ENCODE data around the gene C12orf57. TPM values are rescaled to one million over a fixed set of nuclear protein-coding genes. Genes with fewer than 3 reads are reported as not detected.
"Not testable (repeated sequence)": the region's sequence is repeated elsewhere in the genome, so short reads cannot be mapped to it uniquely, and the experiment has no call there.

Gene C12orf57
- total RNA-seq, 1 donor from 2014 or later: 227 TPM

DNA sequence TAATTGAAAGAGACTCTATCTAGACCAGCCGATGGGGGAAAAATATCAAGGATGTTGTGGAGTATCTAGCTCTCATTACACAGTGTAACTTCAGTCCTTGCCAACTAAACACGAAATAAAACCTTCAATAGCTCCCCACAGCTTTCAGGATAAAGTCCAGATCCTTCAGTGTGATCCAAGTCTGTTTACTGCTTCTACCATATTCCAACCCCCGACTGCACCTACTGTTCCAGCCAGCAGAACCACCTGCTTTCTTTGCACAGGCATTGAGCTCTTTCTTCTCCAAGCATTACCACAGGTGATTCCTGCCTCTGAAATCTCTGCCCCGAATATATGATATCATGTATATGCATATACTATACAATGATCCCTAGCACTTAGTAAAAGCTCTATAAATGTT lies 41.4 kb upstream of the C12orf57 start:
- DNase-seq: no peak
- Histone ChIP-seq H3K27me3 (ENCODE audit: low read depth) (no peaks in the 10 kb centered on the region), H3K9me3 (replicated peaks) (no peaks in the 10 kb centered on the region), H3K4me1 (peaks cover 14% of the 10 kb centered on the region), H3K27ac (replicated peaks) (no peak overlapping the region), H3K36me3 (no peaks in the 10 kb centered on the region), H3K4me3 (no peak overlapping the region)
- TF ChIP-seq, protein P1, sequence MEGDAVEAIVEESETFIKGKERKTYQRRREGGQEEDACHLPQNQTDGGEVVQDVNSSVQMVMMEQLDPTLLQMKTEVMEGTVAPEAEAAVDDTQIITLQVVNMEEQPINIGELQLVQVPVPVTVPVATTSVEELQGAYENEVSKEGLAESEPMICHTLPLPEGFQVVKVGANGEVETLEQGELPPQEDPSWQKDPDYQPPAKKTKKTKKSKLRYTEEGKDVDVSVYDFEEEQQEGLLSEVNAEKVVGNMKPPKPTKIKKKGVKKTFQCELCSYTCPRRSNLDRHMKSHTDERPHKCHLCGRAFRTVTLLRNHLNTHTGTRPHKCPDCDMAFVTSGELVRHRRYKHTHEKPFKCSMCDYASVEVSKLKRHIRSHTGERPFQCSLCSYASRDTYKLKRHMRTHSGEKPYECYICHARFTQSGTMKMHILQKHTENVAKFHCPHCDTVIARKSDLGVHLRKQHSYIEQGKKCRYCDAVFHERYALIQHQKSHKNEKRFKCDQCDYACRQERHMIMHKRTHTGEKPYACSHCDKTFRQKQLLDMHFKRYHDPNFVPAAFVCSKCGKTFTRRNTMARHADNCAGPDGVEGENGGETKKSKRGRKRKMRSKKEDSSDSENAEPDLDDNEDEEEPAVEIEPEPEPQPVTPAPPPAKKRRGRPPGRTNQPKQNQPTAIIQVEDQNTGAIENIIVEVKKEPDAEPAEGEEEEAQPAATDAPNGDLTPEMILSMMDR (IDR thresholded peaks at IDR 0.05; ENCODE audit: borderline replicate concordance): no peak
- intact Hi-C loops (cut with micrococcal nuclease): no loop called here

DNA sequence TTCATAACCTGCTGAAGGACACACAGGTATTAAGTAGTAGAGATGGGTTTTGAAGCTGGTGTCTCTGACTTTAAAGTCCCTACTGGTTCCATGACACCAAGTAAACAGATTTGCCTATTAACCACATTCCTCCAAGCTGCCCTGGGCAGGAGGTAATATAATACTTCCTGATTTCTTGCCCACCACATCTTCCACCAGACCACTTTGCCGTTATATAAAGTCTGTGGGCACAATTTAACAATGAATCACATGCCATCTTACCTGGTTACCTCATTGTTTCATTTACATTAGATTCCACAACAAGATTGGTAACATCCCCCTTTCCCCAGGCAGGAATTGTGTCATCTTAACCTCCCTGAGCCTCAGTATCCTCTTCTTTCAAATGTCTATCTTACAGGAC lies 40.1 kb upstream of the C12orf57 start:
- H3K27me3 ChIP-seq (ENCODE audit: low read depth): no peaks in the 10 kb centered on the region
- intact Hi-C loops (cut with micrococcal nuclease): no loop called here

DNA sequence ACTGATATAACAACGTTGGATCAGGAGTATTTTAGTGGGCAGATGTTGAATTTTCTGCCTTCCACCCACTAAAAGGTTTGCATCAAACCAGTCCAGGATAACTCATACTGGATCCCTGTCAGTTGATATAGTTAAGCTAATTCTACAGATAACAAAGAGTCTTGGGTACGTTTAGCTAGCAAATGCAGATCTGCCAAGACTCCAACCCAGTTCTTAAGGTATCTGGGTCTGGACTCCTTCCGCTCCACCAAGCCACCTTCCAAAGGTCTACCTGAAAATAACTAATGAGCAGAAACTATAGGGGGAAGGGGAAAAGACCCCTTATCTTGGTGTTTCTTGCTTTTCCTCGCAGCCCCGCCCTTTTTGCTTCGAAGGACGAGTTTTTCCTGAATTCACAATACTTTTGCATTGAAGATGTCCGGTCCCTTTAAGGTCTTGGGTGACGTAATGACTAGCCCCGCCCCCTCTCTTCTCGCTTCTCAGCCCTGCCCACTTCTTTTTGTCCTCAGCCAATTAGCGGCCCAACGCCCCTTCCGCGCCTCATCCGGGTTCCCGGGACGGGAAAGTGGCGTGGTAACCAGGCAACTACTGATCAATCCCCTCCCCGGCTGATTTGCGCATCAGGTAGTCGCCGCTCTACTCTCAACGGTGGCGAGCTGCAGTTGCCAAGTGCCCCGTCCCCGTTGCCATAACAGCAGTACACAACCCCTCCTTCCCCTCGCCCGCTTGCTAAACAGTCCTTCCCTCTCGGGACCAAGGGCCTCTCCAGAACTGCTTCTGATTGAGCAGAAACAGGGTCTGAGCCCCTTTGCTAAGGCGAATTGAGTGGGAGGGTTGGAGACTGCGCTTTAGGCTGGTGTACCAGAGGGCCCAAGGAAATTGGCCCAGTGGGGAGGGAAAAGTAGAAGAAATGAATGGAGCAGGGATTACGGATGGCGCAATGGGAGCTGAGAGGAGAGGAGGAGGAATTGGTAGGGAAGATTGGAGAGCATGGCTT lies 39.2 kb upstream of the C12orf57 start, which contains the start of gene LRRC23:
Gene LRRC23 (plus strand): TSS at position 543 of the 997 bp plus-strand sequence. CDS start 812 bp downstream, outside the sequence.
- Histone ChIP-seq H3K27ac (replicated peaks) (peak within 1 kb of the TSS; percentile 77), H3K27me3 (ENCODE audit: low read depth) (no peaks in the 10 kb centered on the region), H3K4me1 (peaks cover 14% of the 10 kb centered on the region), H3K9me3 (replicated peaks) (no peaks in the 10 kb centered on the region), H3K4me3 (peak within 1 kb of the TSS; percentile 74), H3K36me3 (no peaks in the 10 kb centered on the region)
- TF ChIP-seq, protein P1 (IDR thresholded peaks at IDR 0.05; ENCODE audit: borderline replicate concordance): no peak
- intact Hi-C loops (cut with micrococcal nuclease): no loop called here
- DNase-seq: peak; percentile 96

More for the DNA sequence above, 40.1 kb upstream of the C12orf57 start:
- Histone ChIP-seq H3K36me3 (no peaks in the 10 kb centered on the region), H3K4me1 (peaks cover 14% of the 10 kb centered on the region), H3K9me3 (replicated peaks) (no peaks in the 10 kb centered on the region), H3K27ac (replicated peaks) (no peak overlapping the region), H3K4me3 (no peak overlapping the region)
- TF ChIP-seq, protein P1 (IDR thresholded peaks at IDR 0.05; ENCODE audit: borderline replicate concordance): no peak
- DNase-seq: no peak

DNA sequence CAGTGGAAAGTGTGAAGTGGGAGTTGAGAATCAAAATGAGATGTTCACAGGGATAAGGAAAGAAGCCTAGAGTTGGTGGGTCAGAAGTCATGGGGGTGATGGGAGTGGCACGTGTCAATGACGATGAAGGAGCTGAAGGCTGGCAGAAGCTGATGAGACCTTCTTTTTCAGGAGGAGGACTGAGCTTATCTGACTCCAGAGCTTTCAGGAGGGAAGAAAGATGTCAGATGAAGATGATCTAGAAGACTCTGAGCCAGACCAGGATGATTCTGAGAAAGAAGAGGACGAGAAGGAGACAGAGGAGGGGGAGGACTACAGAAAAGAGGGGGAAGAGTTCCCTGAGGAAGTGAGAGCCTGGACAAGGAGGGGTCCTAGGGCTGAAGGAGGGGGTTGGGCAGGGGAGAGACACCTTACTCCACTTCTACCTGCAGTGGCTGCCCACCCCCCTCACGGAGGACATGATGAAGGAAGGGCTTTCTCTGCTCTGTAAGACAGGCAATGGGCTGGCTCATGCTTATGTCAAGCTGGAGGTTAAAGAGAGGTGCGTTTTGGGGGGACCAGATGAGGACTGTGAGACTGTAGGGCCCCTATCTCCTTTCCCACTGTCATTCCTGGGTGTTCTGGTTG lies 38.3 kb upstream of the C12orf57 start:
- H3K4me3 ChIP-seq: peak overlapping the region; percentile 74
- TF ChIP-seq, protein P1 (IDR thresholded peaks at IDR 0.05; ENCODE audit: borderline replicate concordance): no peak

DNA sequence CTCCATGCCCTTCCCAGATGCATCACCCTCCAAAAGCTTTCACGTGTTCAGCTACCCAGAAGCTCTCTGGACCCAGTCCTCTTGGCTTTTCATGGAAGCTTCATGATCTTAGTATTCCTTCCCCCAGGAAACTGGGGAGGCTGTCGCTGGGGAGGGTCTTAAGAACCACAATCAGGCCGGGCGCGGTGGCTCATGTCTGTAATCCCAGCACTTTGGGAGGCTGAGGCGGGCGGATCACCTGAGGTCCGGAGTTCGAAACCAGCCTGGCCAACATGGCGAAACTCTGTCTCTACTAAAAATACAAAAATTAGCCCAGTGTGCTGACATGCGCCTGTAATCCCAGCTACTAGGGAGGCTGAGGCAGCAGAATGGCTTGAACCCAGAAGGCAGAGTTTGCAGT lies 35.7 kb upstream of the C12orf57 start:
- not testable (repeated sequence) for H3K36me3 ChIP-seq

More for the DNA sequence above, 38.3 kb upstream of the C12orf57 start:
- H3K4me1 ChIP-seq: peaks cover 14% of the 10 kb centered on the region
- DNase-seq: no peak
- no peaks in the 10 kb centered on the region for H3K36me3 ChIP-seq
- H3K9me3 ChIP-seq (replicated peaks): no peaks in the 10 kb centered on the region
- intact Hi-C loops (cut with micrococcal nuclease): no loop called here
- H3K27me3 ChIP-seq (ENCODE audit: low read depth): no peaks in the 10 kb centered on the region
- H3K27ac ChIP-seq (replicated peaks): peak overlapping the region; percentile 77

More for the DNA sequence above, 35.7 kb upstream of the C12orf57 start:
- H3K27ac ChIP-seq (replicated peaks); H3K4me3 ChIP-seq; H3K9me3 ChIP-seq (replicated peaks); intact Hi-C loops (cut with micrococcal nuclease); H3K27me3 ChIP-seq (ENCODE audit: low read depth); DNase-seq: not testable (repeated sequence)
- peaks cover 14% of the 10 kb centered on the region for H3K4me1 ChIP-seq

Data from left ventricle myocardium inferior (tissue), 1 donor.